ENCODE results near the gene SNRPA. TPM values are rescaled to one million over a fixed set of nuclear protein-coding genes. Genes with fewer than 3 reads are reported as not detected.

Gene SNRPA
- total RNA-seq (2022), result 95.4 and 102 TPM in 2 replicates
- percentile 89 among the genes with signal in this experiment for Bru-seq, nascent RNA
- BruChase-seq, experiment 1, labeled RNA remaining after a 6-hour chase, result percentile 89 among the genes with signal in this experiment
- percentile 81 among the genes with signal in this experiment for BruChase-seq, experiment 2, labeled RNA remaining after a 2-hour chase
- long read RNA-seq, transcript SNRPA-201 (6 exons, 1,621 nt), result major isoform, 88 of 96 reads
- long read RNA-seq, partial matches to known transcripts, result 5 of 96 reads
- long read RNA-seq, other reads (novel, unspliced or antisense), result 3 of 96 reads

DNA sequence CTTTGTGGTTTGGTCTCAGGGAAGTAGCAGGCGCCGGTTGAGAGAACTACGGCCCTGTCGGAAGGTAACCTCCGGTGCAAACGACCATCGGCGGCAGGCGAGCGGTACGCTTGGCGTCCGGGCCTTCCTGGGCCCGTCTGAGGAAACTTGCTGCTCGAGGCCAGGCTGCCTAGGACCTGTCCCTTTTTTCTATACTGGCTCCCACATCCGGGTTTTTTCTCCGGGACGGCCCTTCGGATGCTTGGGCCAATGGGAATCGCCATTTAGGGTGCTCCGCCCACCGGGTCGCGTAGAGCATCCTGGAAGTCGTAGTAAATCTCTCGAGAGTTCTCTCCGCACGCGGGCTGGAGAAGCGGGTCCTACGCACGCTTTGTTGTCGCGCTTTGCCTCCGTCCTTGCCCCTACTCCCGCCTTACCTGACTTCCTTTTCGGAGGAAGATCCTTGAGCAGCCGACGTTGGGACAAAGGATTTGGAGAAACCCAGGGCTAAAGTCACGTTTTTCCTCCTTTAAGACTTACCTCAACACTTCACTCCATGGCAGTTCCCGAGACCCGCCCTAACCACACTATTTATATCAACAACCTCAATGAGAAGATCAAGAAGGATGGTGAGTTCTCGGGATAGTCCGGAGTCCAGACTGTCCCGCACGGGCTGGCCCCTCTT is at the start of gene SNRPA:
SNRPA (plus strand) TSS at position 330 of the 664 bp plus-strand sequence; CDS start at position 536, 206 bp downstream.
- H3K36me3 Mint-ChIP-seq (ENCODE audit: insufficient read depth, unreplicated experiment), result peaks cover 73% of the 10 kb centered on the region
- H3K27me3 Mint-ChIP-seq (ENCODE audit: unreplicated experiment), result no peaks in the 10 kb centered on the region
- BruUV-seq (replicated peaks), result no TSS peak
- H3K9me3 Mint-ChIP-seq (ENCODE audit: low read depth, unreplicated experiment), result no peaks in the 10 kb centered on the region
- H3K4me1 Mint-ChIP-seq (ENCODE audit: low read depth, unreplicated experiment), result peaks cover 49% of the 10 kb centered on the region
- TF ChIP-seq, protein P1, sequence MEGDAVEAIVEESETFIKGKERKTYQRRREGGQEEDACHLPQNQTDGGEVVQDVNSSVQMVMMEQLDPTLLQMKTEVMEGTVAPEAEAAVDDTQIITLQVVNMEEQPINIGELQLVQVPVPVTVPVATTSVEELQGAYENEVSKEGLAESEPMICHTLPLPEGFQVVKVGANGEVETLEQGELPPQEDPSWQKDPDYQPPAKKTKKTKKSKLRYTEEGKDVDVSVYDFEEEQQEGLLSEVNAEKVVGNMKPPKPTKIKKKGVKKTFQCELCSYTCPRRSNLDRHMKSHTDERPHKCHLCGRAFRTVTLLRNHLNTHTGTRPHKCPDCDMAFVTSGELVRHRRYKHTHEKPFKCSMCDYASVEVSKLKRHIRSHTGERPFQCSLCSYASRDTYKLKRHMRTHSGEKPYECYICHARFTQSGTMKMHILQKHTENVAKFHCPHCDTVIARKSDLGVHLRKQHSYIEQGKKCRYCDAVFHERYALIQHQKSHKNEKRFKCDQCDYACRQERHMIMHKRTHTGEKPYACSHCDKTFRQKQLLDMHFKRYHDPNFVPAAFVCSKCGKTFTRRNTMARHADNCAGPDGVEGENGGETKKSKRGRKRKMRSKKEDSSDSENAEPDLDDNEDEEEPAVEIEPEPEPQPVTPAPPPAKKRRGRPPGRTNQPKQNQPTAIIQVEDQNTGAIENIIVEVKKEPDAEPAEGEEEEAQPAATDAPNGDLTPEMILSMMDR (IDR thresholded peaks at IDR 0.05; ENCODE audit: unreplicated experiment), result no peak
- intact Hi-C loops (cut with micrococcal nuclease; ENCODE audit: unreplicated experiment), result loop anchor here (5.0 kb wide), 2 partner anchors 34 to 46 kb away; partner anchors contain the start of genes COQ8B, EGLN2 and ITPKC
- peak within 1 kb of the TSS; percentile 84 for H3K4me3 Mint-ChIP-seq (ENCODE audit: low read depth, unreplicated experiment)
- CTCF ChIA-PET, result interaction anchor here (0.6 to 1.9 kb wide), 6 partner anchors 9 to 403 kb away, joined by 3 to 10 read pairs (median 7); partner anchors contain the start of genes C19orf47, COQ8B, ITPKC and PLD3
- H3K27ac Mint-ChIP-seq (ENCODE audit: unreplicated experiment), result peak within 1 kb of the TSS; percentile 92
- DNase-seq, result peak; percentile 99

DNA sequence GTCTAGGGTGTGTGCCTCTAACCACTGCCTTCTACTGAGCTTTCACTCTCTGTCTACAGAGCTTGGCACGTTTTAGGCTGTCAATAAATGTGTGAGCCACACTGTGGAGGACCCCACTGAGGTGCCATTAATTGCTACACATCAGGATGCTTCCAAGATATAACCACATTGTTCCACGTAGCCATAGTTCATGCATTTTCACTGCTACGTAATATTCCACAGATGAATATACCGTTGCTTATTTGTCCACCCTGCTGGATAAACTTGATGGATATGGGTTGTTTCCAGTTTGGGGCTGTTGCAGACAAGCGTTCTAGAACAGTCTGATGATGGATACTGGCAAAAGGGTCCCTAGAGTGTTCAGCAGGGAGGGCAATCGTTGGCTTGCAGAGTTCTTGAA is 49.2 kb upstream of the SNRPA start:
- Mint-ChIP-seq H3K36me3 (ENCODE audit: insufficient read depth, unreplicated experiment) (peaks cover 61% of the 10 kb centered on the region), H3K9me3 (ENCODE audit: low read depth, unreplicated experiment) (no peaks in the 10 kb centered on the region), H3K4me3 (ENCODE audit: low read depth, unreplicated experiment) (no peak overlapping the region), H3K27me3 (ENCODE audit: unreplicated experiment) (no peaks in the 10 kb centered on the region), H3K4me1 (ENCODE audit: low read depth, unreplicated experiment) (no peaks in the 10 kb centered on the region), H3K27ac (ENCODE audit: unreplicated experiment) (no peak overlapping the region)
- TF ChIP-seq, protein P1 (IDR thresholded peaks at IDR 0.05; ENCODE audit: unreplicated experiment), result no peak
- DNase-seq, result no peak
- CTCF ChIA-PET, result no interaction called here
- no TSS peak for BruUV-seq (replicated peaks)
- intact Hi-C loops (cut with micrococcal nuclease; ENCODE audit: unreplicated experiment), result no loop called here

DNA sequence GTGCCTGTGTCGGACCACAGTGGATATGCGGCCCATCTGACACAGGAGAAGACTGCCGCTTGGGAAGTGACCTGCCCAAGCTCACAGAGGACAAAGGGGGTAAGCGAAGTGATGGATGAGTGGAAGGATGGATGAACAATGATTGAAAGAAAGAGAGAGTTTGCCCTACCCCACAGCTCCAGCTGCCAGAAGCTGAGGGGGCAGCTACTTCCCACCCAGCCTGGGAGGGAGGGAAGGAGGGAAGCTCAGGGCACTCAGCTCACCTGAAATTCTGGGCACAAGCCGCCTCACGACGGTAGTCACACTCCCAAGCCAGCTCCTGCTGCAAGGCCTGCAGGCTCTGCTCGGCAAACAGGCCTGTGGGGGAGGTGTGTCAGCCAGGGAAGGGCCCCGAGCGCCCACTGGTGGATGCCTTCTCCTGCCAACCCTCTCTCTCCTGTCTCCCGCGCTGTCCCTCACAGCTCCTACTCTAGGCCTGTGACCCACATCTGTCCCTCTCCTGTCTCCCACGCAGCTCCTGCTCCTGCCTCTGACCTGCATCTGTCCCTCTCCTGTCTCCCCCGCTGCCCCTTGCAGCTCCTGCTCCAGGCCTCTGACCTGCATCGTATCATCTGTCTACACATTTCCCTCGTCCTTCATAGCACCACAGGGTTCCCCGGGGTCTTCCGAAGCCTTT is 48.5 kb upstream of the SNRPA start:
- TF ChIP-seq, protein P1 (IDR thresholded peaks at IDR 0.05; ENCODE audit: unreplicated experiment), result no peak
- Mint-ChIP-seq H3K4me3 (ENCODE audit: low read depth, unreplicated experiment) (no peak overlapping the region), H3K9me3 (ENCODE audit: low read depth, unreplicated experiment) (no peaks in the 10 kb centered on the region), H3K36me3 (ENCODE audit: insufficient read depth, unreplicated experiment) (peaks cover 60% of the 10 kb centered on the region), H3K4me1 (ENCODE audit: low read depth, unreplicated experiment) (no peaks in the 10 kb centered on the region), H3K27me3 (ENCODE audit: unreplicated experiment) (no peaks in the 10 kb centered on the region), H3K27ac (ENCODE audit: unreplicated experiment) (no peak overlapping the region)
- DNase-seq, result no peak
- intact Hi-C loops (cut with micrococcal nuclease; ENCODE audit: unreplicated experiment), result no loop called here
- CTCF ChIA-PET, result no interaction called here
- no TSS peak for BruUV-seq (replicated peaks)

DNA sequence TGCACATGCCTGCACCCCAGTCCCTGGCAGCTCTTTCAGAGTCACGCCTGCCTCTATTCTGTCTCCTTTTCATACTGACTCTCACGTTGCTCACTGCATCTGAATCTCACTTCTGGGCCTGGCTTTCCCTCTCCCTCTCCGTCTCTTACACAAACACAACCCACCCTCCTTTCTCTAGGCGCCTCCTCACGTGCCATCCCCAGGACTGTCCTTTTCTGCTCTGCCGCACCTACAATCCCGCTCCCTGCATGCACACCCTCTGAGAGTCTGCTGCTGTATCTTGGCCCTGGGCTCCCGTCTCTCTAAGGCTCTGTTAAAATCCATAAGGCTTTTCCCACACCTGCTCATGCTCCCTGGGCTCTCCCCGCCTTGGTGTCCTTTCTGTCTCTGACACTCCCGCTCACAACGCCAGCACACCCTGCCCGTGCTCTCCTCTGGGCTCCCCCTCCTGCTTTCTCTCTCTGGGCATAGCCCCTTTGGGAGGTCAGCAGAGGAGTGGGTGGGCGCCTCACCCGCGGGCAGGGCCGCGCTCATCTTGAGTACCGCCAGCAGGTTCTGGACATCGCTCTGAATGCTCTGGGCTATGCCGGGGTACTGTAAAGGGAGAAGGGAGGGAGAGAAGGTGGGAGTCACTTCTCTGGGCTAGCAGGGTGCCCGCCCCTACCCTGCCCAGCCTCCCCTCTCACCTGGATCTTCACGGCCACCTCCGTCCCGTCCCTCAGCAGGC is 47.8 kb upstream of the SNRPA start:
- no peak for DNase-seq
- no TSS peak for BruUV-seq (replicated peaks)
- Mint-ChIP-seq H3K27ac (ENCODE audit: unreplicated experiment) (no peak overlapping the region), H3K9me3 (ENCODE audit: low read depth, unreplicated experiment) (no peaks in the 10 kb centered on the region), H3K4me1 (ENCODE audit: low read depth, unreplicated experiment) (no peaks in the 10 kb centered on the region), H3K36me3 (ENCODE audit: insufficient read depth, unreplicated experiment) (peaks cover 60% of the 10 kb centered on the region), H3K4me3 (ENCODE audit: low read depth, unreplicated experiment) (no peak overlapping the region), H3K27me3 (ENCODE audit: unreplicated experiment) (no peaks in the 10 kb centered on the region)
- TF ChIP-seq, protein P1 (IDR thresholded peaks at IDR 0.05; ENCODE audit: unreplicated experiment), result no peak
- CTCF ChIA-PET, result no interaction called here
- intact Hi-C loops (cut with micrococcal nuclease; ENCODE audit: unreplicated experiment), result no loop called here

Data from Calu3 (cell line).